HG03432 (cell line): ENCODE results near the gene SLC51A.
A peak's percentile ranks its signal among the peaks of the same experiment; 100 is the strongest.

ENCODE experiments used
- ATAC-seq: cut with Tn5 transposase; IDR thresholded peaks from one replicate; pipeline ENCODE4 v1.9.1; 2021; ENCODE audit warnings: mild to moderate bottlenecking, moderate library complexity; ENCODE audit not compliant: unreplicated experiment

Gene SLC51A

DNA sequence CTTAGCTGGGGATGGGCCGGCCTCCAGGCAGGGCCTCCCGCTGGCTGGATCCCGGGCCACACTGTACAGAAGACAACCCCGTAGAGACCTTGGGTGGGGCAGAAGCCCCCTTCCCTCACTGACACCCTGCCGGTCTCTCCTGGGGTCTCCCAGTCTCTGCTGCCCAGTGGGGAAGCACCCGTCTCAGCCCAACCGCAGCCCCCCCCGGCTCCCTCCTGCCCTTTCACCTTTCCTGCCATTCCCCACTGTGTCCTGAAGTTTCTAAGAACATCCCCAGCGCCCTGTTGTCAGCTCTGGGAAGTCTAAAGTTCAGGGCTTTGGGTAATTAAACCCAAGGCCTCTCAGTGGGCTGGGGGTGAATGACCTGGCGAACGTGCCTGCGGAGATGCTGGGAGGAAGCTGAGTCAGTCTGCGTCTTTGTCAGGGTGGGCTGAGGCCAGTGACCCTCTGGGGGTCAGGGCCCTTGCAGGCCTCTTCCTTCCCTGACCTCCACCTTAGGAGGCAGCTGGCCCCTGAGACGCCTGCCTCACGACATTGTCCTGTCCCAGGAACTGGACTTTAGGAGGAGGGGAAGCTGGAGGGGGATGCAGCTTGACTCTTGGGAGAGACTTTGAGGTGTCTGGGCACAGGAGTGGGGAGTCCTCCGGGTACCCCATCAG lies 1.4 kb upstream of the SLC51A start:
- ATAC-seq = no peak

DNA sequence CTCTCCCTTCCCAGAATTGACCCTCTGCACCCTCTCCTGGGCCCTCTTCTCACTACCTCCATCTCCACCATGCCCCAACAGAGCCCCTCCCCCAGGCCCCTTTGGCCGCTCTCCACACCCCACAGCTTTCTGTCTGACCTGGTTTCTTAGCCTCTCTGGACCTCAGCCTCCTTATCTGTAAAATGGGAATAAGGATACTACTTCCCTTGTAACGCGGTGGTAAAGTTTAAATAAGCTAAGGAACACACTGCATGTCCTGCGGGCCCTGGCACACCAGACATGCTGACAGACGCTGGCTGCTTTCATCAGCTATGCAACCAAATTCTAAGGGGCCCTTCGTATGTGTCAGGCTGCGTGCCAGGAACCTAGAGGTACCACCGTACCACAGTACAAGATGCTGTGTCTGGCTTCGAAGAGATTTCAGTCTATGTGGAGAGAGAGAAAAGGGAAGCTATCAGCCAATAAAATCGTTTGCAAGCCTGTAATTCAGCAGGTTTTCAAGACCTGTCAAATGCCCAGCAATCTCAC lies 777 bp upstream of the SLC51A start:
- ATAC-seq = no peak

GRCh38 chr3:196216681-196217211 lies 412 bp downstream of the SLC51A start:
- ATAC-seq = no peak

GRCh38 chr3:196217307-196218154 lies 1.2 kb downstream of the SLC51A start:
- no peak for ATAC-seq

- no peak for ATAC-seq
Measured at GRCh38 chr3:196218155-196218712, 1.9 kb downstream of the SLC51A start.

- peak; percentile 75 for ATAC-seq
Measured at GRCh38 chr3:196219194-196219969, 3.0 kb downstream of the SLC51A start.

DNA sequence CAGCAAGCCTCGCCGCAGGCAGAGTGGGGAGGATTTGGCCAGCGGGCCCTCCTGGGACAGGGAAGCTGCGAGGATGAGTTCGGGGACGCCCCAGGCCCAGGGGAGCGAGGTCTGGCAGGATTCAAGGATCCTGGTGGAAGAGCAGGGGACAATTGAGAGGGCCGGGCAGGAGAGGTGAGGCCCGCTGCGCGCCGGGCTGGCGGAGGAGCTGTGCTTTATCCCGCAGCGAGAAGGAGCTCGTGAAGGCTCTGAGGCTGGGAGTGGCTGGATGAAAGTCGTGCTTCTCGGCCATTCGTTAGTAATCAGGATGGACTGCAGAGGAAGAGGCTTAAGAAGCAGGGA lies 3.6 kb downstream of the SLC51A start:
- ATAC-seq = no peak

GRCh38 chr3:196220587-196220986 lies 4.3 kb downstream of the SLC51A start:
- no peak for ATAC-seq

GRCh38 chr3:196220991-196221390 lies 4.7 kb downstream of the SLC51A start:
- no peak for ATAC-seq

DNA sequence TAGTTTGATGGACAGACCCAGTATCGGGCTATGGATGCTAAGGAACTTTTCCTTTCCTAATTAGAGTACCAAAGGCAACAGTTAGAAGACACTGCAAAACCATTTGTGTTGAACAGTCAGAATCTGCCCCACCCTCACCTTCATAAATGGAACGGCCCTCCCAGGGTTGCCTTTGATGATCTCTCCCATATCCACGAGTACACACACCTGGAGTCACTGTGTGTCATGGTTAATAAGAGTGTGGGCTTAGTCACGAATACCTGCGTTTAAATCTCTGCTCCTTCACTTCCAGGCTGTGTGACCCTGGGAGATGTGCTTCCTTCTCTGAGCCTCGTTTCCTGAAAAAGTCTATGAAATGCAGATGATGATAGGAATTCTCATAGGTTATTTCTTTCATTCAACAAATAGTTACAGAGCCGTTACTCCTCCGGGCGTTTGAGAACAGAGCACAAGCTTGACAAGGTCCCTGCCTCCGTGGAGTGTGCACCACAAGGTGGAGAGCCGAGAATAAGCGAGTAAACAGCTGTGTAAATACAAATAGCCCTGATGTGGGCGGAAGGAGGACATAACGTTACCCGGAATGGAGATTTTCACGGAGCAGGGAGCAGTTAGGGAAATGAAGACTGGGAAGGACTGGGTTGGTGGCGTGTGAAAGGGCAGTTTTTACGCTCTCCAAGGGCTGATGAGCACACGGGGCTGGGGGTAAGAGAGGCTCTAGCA lies 6.7 kb downstream of the SLC51A start:
- no peak for ATAC-seq

- no peak for ATAC-seq
Measured at GRCh38 chr3:196225086-196225485, 8.8 kb downstream of the SLC51A start.

DNA sequence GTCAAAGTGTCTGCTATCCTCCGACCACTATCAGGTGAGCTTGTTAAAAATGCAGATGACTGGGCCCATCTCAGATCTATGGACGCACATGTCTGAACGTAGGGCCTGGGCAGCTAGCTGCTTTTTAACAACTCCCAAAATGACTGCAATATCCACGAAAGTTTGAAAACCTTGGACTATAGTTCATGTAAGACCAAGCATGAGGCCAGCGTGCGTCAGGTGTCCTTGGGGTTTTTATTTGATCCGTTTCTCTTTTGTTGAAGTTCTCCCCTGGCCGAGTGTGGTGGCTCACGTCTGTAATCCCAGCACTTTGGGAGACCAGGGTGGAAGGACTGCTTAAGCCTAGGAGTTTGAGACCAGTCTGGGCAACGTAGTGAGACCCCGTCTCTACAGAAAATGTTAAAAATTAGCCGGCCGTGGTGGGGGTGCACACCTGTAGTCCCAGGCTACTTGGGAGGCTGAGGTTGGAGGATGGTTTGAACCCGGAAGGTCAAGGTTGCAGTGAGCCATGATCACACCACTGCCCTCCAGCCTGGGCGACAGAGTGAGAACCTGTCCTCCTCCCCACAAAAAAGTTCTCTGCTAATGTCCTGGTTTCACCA lies 9.5 kb downstream of the SLC51A start:
- no peak for ATAC-seq

- no peak for ATAC-seq
Measured at GRCh38 chr3:196227121-196227561, 10.8 kb downstream of the SLC51A start.

DNA sequence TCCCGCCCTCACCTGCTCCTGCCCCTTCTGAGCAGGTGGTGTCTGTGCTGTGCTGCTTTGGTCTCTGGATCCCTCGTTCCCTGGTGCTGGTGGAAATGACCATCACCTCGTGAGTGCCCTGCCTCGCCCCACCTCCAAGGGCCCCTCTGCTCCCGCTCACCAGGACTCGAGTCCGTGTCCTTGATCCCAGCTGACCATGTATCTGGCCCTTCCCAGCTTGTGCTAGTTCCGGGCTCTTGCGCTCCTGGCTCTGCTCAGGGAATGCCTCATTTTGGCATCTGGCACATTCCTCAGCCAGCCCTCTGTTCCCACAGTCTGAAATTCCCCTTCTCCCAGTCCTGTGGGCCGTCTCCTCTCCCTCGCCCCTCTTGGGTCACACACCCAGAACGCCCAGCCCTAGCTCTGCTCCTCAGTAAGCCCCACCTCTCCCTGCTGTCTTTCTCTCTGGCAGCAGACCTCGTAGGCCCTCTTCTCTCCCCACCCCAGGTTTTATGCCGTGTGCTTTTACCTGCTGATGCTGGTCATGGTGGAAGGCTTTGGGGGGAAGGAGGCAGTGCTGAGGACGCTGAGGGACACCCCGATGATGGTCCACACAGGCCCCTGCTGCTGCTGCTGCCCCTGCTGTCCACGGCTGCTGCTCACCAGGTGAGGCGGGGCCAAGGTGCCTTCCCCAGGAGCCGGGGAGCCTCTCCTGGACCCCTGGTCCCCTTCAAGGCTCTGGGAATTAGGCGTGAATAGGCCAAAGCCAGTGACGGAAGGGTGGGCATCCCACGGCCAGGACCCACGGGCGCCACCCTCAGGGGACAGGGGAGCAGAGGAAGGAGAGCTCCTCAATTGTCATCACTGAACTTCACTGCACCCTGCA lies 11.5 kb downstream of the SLC51A start:
- no peak for ATAC-seq

DNA sequence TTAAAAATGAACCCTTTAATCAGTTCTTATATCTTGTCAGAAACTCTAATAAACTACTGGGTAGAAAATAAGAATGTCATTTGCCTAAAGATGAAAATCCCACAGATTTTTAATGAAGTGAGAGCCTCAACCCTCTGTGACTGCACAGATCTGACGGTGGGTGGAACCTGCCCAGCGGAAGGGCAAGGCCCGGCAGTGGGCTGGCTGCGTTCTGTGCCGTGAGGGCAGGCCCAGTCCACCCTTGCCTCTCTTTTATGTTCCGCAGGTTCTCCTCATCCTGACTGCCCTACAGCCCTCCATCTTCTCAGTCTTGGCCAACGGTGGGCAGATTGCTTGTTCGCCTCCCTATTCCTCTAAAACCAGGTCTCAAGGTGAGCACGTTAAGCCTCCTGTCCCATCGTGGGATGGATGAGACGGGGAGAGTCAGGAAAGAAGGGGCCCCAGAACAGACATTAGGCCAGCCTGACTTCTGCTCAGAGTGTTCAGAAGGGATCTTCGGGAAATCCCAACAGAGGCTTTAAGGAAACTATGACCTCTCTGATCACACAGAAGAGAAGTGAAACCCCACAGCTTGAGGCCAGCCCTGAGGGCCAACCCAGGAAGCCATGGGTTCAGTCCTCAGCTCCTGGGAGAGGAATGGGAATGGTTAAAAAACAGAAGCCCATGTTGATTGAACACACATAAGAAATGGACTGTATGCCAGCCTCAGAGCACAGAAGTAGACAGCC lies 16.0 kb downstream of the SLC51A start:
- ATAC-seq = no peak

- no peak for ATAC-seq
Measured at GRCh38 chr3:196232882-196233251, 16.5 kb downstream of the SLC51A start.

GRCh38 chr3:196235452-196236122 lies 19.3 kb downstream of the SLC51A start:
- ATAC-seq = no peak

DNA sequence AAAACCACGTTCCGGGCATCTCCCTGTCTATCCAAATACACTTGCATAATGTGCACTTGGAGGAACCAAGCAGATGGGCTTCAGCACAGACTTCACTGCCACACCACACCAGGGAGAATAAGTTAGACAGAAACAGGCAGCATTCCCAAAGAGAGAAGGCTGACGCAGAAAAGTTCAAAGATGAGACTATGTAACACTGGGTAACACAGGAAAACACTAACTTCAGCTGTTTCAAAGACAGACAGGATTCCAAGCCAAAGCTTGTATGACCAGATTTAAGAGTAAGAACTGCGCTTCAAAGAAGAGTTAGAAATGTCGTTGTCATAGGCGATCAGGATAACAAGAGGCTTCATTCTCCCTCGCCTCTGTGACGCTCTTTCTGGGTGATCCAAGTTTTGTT lies 19.9 kb downstream of the SLC51A start:
- ATAC-seq = no peak
